Heart right ventricle (tissue), 16 donors: ENCODE data around the gene PLEKHA5. TPM values are rescaled to one million over a fixed set of nuclear protein-coding genes. Genes with fewer than 3 reads are reported as not detected.

Experiments used
- ATAC-seq, 8 donors: fragments of 200-7000 bp; cut with Tn5 transposase; one replicate each; pipeline ENCODE4 v1.9.1; 2020; ENCODE audit warnings: mild to moderate bottlenecking in 8 of 8, moderate library complexity in 8 of 8, moderate number of reproducible peaks in 1 of 8
- DNase-seq, 2 donors: peaks; one replicate each; pipeline ENCODE4 v3.0.0-alpha.2; 2020
- H3K27ac ChIP-seq, 10 donors: fragments of 200-600 bp; sonication (generic) in 2 of 10; one replicate each; pipeline versions ENCODE4 v1.5.0 to v1.8.0; 2020 to 2022; ENCODE audit warnings: mild to moderate bottlenecking in 3 of 10
- H3K27me3 ChIP-seq, 7 donors: fragments of 200-600 bp; one replicate each; pipeline ENCODE4 v1.8.0; 2021 to 2022; ENCODE audit warnings: mild to moderate bottlenecking in 2 of 7
- H3K36me3 ChIP-seq, 9 donors: fragments of 200-600 bp; sonication (generic) in 1 of 9; one replicate each; pipeline versions ENCODE4 v1.5.0 to v1.8.0; 2020 to 2022; ENCODE audit warnings: mild to moderate bottlenecking in 2 of 9
- H3K4me1 ChIP-seq, 9 donors: fragments of 200-600 bp; sonication (generic) in 1 of 9; one replicate each; pipeline versions ENCODE4 v1.5.0 to v1.8.0; 2020 to 2022; ENCODE audit warnings: mild to moderate bottlenecking in 4 of 9
- H3K4me3 ChIP-seq, 10 donors: fragments of 200-600 bp; sonication (generic) in 2 of 10; one replicate each; pipeline versions ENCODE4 v1.5.0 to v1.8.0; 2020 to 2022; ENCODE audit warnings: mild to moderate bottlenecking in 7 of 10, moderate library complexity in 2 of 10
- H3K9me3 ChIP-seq, 11 donors: fragments of 200-600 bp in 10 of 11; sonication (generic) in 2 of 11; one replicate each; pipeline versions ENCODE4 v1.5.0 to v1.8.0; 2013 to 2022; ENCODE audit warnings: mild to moderate bottlenecking in 2 of 11, control low read depth in 1 of 11, moderate library complexity in 1 of 11
- WGBS, 2 donors: extraction: QIAGEN DNeasy Blood & Tissue Kit; methylation state at CpG; one replicate each; pipeline ENCODE4 v1.1.7; 2013; ENCODE audit warnings: inconsistent platforms in 1 of 2; 5-methylcytosine and 5-hydroxymethylcytosine counted together
- intact Hi-C, 10 donors: fragments of 100-400 bp; cut with DNase I; formaldehyde crosslinking; loops; one replicate each; pipeline versions ENCODE4 v1.11.1 to v1.14.2; 2022
- polyA plus RNA-seq, 2 donors: library from polyadenylated mRNA; stranded (reverse); fragments of 200-250 nt; gene quantifications; one replicate each; pipeline ENCODE4 v1.2.3, GENCODE V29; 2013
- total RNA-seq, 10 donors: library from RNA; stranded (reverse); fragmentation: NEBNext Ultra II Directional in 3 of 10; extraction: Animal tissue kit (Norgen Biotek cat#: 25700) in 3 of 10; gene quantifications; one replicate each; pipeline versions ENCODE4 v1.2.1 to v1.2.4, GENCODE V29; 2021 to 2023
- TF ChIP-seq, protein P1 (sequence below), 9 donors: fragments of 200-600 bp; sonication (generic) in 2 of 9; IDR thresholded peaks; one replicate each; pipeline versions ENCODE4 v1.5.0 to v1.8.0; 2021 to 2022; ENCODE audit warnings: antibody characterized with exemption in 9 of 9, mild to moderate bottlenecking in 5 of 9, moderate library complexity in 1 of 9
- donor health status: Arrhythmogenic right ventricular cardiomyopathy.
- donor health status: ischemic (EF 13 %, LVEDD 7.1; RV severe dilation, severe dysfunction).
- donor health status: healthy with polysubstance abuse.
- donor health status: DM: no; HTN: yes; CAD: no.
- donor health status: DM: no; HTN: no; CAD: no.
- donor health status: ischemic (EF 25% LVEDD 6.9; RV normal size, moderate dysfunction).
- donor health status: ischemic (EF 25% LVEDD 5.7; RV mildly dilated, moderate dysfunction).
- donor health status: healthy.
- donor health status: DM: yes; HTN: yes; CAD: no.
- donor health status: Ischemic cardiomyopathy.
- donor health status: ischemic (EF 35%, LVEDD 5.7; RV mildly dilated, moderate dysfunction).
- donor health status: nonischemic (EF 11% LVEDD 7.7; RV severe dilation, severe dysfunction).
- donor health status: DM: yes; HTN: yes; CAD: no.
- donor health status: PGD.
- donor health status: ischemic (EF 29% LVEDD 5.4; RV normal size, mild dysfunction).
- donor health status: nonischemic (EF 23%, LVEDD 6.1; RV moderate dilation, normal function).

PLEKHA5 gene
- total and polyA plus RNA-seq, 12 donors, result 11.8 to 77.1 (median 61.8) TPM

DNA sequence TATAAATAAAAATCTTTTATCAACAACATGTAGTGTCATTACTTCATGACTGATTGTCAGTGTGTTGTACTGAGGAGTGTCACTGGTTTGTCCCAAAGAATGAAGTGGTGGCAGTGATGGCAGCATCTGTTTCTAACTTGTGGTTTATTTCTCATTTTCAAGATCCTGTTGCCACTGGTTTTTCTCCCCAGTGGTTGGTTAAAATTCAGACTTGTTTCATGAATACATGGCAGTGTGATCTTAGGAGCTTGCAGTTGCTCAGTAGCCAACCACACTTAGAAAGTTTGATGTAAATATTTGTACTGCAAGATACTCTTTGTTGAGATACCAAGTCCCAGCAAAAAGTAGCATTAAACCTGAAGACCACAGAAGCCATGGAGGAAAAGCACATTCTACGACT, 69.8 kb downstream of the PLEKHA5 start:
- Histone ChIP-seq H3K27ac (no peak overlapping the region), H3K27me3 (no peaks in the 10 kb centered on the region), H3K4me3 (no peak overlapping the region), H3K4me1 (peaks cover 0 to 44% (median 15%) of the 10 kb centered on the region in 9 donors), H3K9me3 (no peaks in the 10 kb centered on the region), H3K36me3 (no peaks in the 10 kb centered on the region)
- WGBS, 2 donors, result 89 to 96% methylated on average over 1 of the region's 1 CpG
- intact Hi-C loops, result loop anchor here in 2 of 10 donors (10.0 kb wide), 2 partner anchors 75 to 85 kb away; no protein-coding TSS in a partner anchor
- DNase-seq (no peak), ATAC-seq (no peak)
- TF ChIP-seq, protein P1, sequence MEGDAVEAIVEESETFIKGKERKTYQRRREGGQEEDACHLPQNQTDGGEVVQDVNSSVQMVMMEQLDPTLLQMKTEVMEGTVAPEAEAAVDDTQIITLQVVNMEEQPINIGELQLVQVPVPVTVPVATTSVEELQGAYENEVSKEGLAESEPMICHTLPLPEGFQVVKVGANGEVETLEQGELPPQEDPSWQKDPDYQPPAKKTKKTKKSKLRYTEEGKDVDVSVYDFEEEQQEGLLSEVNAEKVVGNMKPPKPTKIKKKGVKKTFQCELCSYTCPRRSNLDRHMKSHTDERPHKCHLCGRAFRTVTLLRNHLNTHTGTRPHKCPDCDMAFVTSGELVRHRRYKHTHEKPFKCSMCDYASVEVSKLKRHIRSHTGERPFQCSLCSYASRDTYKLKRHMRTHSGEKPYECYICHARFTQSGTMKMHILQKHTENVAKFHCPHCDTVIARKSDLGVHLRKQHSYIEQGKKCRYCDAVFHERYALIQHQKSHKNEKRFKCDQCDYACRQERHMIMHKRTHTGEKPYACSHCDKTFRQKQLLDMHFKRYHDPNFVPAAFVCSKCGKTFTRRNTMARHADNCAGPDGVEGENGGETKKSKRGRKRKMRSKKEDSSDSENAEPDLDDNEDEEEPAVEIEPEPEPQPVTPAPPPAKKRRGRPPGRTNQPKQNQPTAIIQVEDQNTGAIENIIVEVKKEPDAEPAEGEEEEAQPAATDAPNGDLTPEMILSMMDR (IDR thresholded peaks at IDR 0.05), result no peak

GRCh38 chr12:19200261-19200660, 70.7 kb downstream of the PLEKHA5 start:
- Histone ChIP-seq H3K27ac (no peak overlapping the region), H3K36me3 (no peaks in the 10 kb centered on the region), H3K27me3 (no peaks in the 10 kb centered on the region), H3K4me1 (peaks cover 0 to 52% (median 24%) of the 10 kb centered on the region in 9 donors), H3K4me3 (no peak overlapping the region), H3K9me3 (no peaks in the 10 kb centered on the region)
- no peak for ATAC-seq
- intact Hi-C loops, result no loop called here
- no peak for DNase-seq
- TF ChIP-seq, protein P1 (IDR thresholded peaks at IDR 0.05), result no peak
- 82 to 85% methylated on average over 1 of the region's 1 CpG for WGBS, 2 donors

- no peak for DNase-seq
- intact Hi-C loops, result no loop called here
- H3K4me1 ChIP-seq, result peaks cover 0 to 54% (median 27%) of the 10 kb centered on the region in 9 donors
- TF ChIP-seq, protein P1 (IDR thresholded peaks at IDR 0.05), result no peak
- no peaks in the 10 kb centered on the region for H3K27me3 ChIP-seq
- H3K27ac ChIP-seq, result peak overlapping the region in 1 of 10 donors; percentile 16
- ATAC-seq, result no peak
- H3K9me3 ChIP-seq, result no peaks in the 10 kb centered on the region
- no peaks in the 10 kb centered on the region for H3K36me3 ChIP-seq
- no peak overlapping the region for H3K4me3 ChIP-seq
- 88 to 89% methylated on average over 3 of the region's 3 CpGs for WGBS, 2 donors
Observed at GRCh38 chr12:19201661-19202060, 72.1 kb downstream of the PLEKHA5 start.

DNA sequence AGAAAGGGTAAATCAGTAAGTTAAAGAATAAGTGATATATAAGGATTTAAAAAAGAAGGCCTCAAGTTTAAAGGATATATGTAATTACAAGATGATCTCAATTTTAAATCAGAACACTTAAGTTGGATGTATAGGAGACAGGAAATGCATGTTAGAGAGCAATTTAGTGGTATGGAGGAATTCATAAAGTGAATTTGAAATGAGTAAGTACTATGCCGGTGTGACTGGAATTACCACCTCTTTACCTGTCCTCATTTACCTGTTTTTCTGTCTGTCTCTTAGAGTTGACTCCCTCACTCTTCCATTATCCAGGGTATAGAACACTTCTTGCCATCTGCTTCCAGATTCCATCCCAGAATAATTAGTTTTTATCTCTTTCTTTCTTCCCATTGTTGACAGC, 73.5 kb downstream of the PLEKHA5 start:
- peaks cover 0 to 52% (median 25%) of the 10 kb centered on the region in 9 donors for H3K4me1 ChIP-seq
- no peak overlapping the region for H3K27ac ChIP-seq
- intact Hi-C loops, result no loop called here
- no peaks in the 10 kb centered on the region for H3K36me3 ChIP-seq
- no peaks in the 10 kb centered on the region for H3K27me3 ChIP-seq
- no peaks in the 10 kb centered on the region for H3K9me3 ChIP-seq
- no peak for ATAC-seq
- TF ChIP-seq, protein P1 (IDR thresholded peaks at IDR 0.05), result no peak
- no peak overlapping the region for H3K4me3 ChIP-seq
- WGBS, 2 donors, result 89 to 100% methylated on average over 1 of the region's 1 CpG
- DNase-seq, result no peak
